Pancreas (tissue), 10 donors: ENCODE results near the gene UBXN6. TPM values are rescaled to one million over a fixed set of nuclear protein-coding genes. Genes with fewer than 3 reads are reported as not detected.
A peak's percentile ranks its signal among the peaks of the same experiment; 100 is the strongest.

Source experiments
- ATAC-seq, 4 donors: fragments of 200-7000 bp; cut with Tn5 transposase; one replicate each; pipeline versions ENCODE4 v1.8.0 to v1.9.1; 2020; ENCODE audit warnings: mild to moderate bottlenecking in 4 of 4, moderate library complexity in 4 of 4
- DNase-seq, 6 donors: peaks; one replicate each; pipeline ENCODE4 v3.0.0-alpha.2; 2020
- FAIRE-seq: peaks from 2 replicates; lab custom pipeline; 2012; peaks lifted over from hg19 to GRCh38; lab: Jason Lieb, UNC
- H3K27ac ChIP-seq, 4 donors: fragments of 200-600 bp; sonication (generic); 1 replicate in 3 of 4; 2 replicates in 1 of 4; pipeline versions ENCODE4 v1.5.0 to v1.8.0; 2020
- H3K27me3 ChIP-seq, 4 donors: fragments of 200-600 bp; one replicate each; pipeline ENCODE4 v1.8.0; 2021
- H3K36me3 ChIP-seq, 3 donors: fragments of 200-600 bp; sonication (generic) in 1 of 3; one replicate each; pipeline versions ENCODE4 v1.5.0 to v1.8.0; 2020 to 2021
- H3K4me1 ChIP-seq, 3 donors: fragments of 200-600 bp; one replicate each; pipeline ENCODE4 v1.8.0; 2021
- H3K4me3 ChIP-seq, 4 donors: fragments of 200-600 bp; sonication (generic) in 2 of 4; one replicate each; pipeline versions ENCODE4 v1.5.0 to v1.8.0; 2020 to 2021
- H3K9me3 ChIP-seq, 4 donors: fragments of 200-600 bp; one replicate each; pipeline ENCODE4 v1.8.0; 2021
- WGBS, 2 donors: extraction: QIAGEN DNeasy Blood & Tissue Kit; methylation state at CpG; one replicate each; pipeline ENCODE4 v1.1.7; 2013; 5-methylcytosine and 5-hydroxymethylcytosine counted together
- intact Hi-C, 3 donors: fragments of 100-400 bp; cut with DNase I; formaldehyde crosslinking; loops; one replicate each; pipeline versions ENCODE4 v1.11.1 to v1.14.2; 2022
- polyA plus RNA-seq, 2 donors: library from polyadenylated mRNA; stranded (reverse); fragments of 200-250 nt; gene quantifications; one replicate each; pipeline ENCODE4 v1.2.3, GENCODE V29; 2013
- total RNA-seq, 6 donors: library from RNA; stranded (reverse); fragmentation: NEBNext Ultra II Directional in 4 of 6; extraction: Animal tissue kit (Norgen Biotek cat#: 25700) in 4 of 6; gene quantifications; one replicate each; pipeline versions ENCODE4 v1.2.1 to v1.2.4, GENCODE V29; 2021 to 2023
- TF ChIP-seq, protein P1 (sequence below), 4 donors: fragments of 200-600 bp; sonication (generic) in 3 of 4; IDR thresholded peaks; one replicate each; pipeline versions ENCODE4 v1.5.0 to v1.8.0; 2021; ENCODE audit warnings: antibody characterized with exemption in 4 of 4
- donor health status: healthy with polysubstance abuse.
- donor health status: DM: no; HTN: no; CAD: no; lungs with moderate emphysema.
- donor health status: DM: no; HTN: no; CAD: no.
- donor health status: control.
- donor health status: control.
- donor health status: Bipolar disorder and iron deficiency.
- donor health status: DM: yes; HTN: yes; CAD: no.
- donor health status: DM: no; HTN: no; CAD: no.
- donor health status: DM: no; HTN: no; CAD: no.
- donor health status: DM: yes; HTN: yes; CAD: no.

The UBXN6 gene
- total and polyA plus RNA-seq, 8 donors: 57.2 to 130 (median 72.2) TPM

DNA sequence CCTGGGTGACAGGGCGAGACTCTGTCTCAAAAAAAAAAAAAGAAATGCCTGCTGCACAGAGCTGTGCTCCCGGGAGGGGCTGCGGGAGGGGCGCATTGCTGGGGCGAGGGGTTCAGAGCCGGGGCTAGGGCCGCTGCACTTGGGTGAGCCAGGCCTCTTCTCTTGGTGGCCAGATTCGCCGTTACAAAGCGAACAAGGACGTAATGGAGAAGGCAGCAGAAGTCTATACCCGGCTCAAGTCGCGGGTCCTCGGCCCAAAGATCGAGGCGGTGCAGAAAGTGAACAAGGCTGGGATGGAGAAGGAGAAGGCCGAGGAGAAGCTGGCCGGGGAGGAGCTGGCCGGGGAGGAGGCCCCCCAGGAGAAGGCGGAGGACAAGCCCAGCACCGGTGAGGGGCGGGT is 41.7 kb upstream of the UBXN6 start:
- H3K27me3 ChIP-seq: no peaks in the 10 kb centered on the region
- no peak for DNase-seq
- H3K27ac ChIP-seq: no peak overlapping the region
- no peak for FAIRE-seq
- H3K36me3 ChIP-seq: peaks cover 0 to 16% (median 5%) of the 10 kb centered on the region in 3 donors
- TF ChIP-seq, protein P1, sequence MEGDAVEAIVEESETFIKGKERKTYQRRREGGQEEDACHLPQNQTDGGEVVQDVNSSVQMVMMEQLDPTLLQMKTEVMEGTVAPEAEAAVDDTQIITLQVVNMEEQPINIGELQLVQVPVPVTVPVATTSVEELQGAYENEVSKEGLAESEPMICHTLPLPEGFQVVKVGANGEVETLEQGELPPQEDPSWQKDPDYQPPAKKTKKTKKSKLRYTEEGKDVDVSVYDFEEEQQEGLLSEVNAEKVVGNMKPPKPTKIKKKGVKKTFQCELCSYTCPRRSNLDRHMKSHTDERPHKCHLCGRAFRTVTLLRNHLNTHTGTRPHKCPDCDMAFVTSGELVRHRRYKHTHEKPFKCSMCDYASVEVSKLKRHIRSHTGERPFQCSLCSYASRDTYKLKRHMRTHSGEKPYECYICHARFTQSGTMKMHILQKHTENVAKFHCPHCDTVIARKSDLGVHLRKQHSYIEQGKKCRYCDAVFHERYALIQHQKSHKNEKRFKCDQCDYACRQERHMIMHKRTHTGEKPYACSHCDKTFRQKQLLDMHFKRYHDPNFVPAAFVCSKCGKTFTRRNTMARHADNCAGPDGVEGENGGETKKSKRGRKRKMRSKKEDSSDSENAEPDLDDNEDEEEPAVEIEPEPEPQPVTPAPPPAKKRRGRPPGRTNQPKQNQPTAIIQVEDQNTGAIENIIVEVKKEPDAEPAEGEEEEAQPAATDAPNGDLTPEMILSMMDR (IDR thresholded peaks at IDR 0.05): no peak
- intact Hi-C loops: no loop called here
- H3K4me1 ChIP-seq: no peaks in the 10 kb centered on the region
- H3K4me3 ChIP-seq: no peak overlapping the region
- ATAC-seq: no peak
- WGBS, 2 donors: 96% methylated on average over 23 of the region's 23 CpGs
- no peaks in the 10 kb centered on the region for H3K9me3 ChIP-seq

DNA sequence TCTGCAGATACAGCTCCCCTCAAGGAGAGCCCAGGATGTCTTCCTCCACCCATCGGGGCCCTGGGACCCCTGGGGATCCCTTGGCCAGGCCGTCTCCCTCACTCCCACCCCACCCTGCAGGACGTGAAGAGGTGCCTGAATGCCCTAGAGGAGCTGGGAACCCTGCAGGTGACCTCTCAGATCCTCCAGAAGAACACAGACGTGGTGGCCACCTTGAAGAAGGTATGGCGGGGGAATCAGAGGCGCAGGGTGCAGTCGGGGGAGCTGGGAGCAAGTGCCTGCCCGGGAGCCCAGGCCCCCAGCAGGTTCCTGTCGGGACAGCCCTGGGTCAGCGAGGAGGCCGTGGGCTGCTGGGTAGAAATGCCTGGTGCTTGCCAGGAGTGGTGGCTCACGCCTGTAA is 41.1 kb upstream of the UBXN6 start:
- Histone ChIP-seq H3K36me3 (peaks cover 4 to 22% (median 12%) of the 10 kb centered on the region in 3 donors), H3K4me1 (no peaks in the 10 kb centered on the region), H3K4me3 (no peak overlapping the region), H3K27me3 (no peaks in the 10 kb centered on the region), H3K27ac (no peak overlapping the region), H3K9me3 (no peaks in the 10 kb centered on the region)
- no peak for DNase-seq
- ATAC-seq: no peak
- 96 to 97% methylated on average over 12 of the region's 12 CpGs for WGBS, 2 donors
- TF ChIP-seq, protein P1 (IDR thresholded peaks at IDR 0.05): no peak
- intact Hi-C loops: no loop called here
- no peak for FAIRE-seq

DNA sequence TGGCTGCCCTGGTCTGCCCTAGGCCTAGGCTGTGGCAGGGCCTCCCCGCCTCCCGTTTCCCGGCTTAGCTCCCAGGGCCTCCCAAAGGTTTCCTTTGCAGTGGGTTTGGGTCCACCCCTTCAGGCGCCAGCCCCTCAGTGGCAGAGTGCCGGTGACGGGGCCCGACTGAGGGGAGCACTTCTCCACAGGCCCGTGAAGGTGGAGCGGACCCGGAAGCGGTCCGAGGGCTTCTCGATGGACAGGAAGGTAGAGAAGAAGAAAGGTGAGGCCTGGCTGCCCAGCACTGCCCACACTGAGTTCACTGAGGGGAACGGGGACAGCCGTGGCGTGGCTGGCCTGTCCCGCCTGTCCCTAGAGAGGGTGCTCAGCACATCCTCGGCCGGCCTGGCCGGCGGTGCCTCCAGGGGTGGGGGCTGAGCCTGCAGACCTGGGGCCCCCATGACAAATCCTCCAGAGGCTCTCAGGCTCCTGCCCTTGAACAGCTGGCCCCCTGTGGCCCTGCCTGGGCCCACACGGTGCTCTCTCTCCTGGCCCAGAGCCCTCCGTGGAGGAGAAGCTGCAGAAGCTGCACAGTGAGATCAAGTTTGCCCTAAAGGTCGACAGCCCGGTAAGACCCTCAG is 40.3 kb upstream of the UBXN6 start:
- ATAC-seq (no peak), FAIRE-seq (no peak), DNase-seq (peak in 3 of 6 donors; percentile 23 to 69 (median 50))
- no peaks in the 10 kb centered on the region for H3K4me1 ChIP-seq
- no peak overlapping the region for H3K4me3 ChIP-seq
- intact Hi-C loops: no loop called here
- WGBS, 2 donors: 92 to 93% methylated on average over 25 of the region's 25 CpGs
- H3K27me3 ChIP-seq: no peaks in the 10 kb centered on the region
- TF ChIP-seq, protein P1 (IDR thresholded peaks at IDR 0.05): no peak
- peaks cover 4 to 26% (median 12%) of the 10 kb centered on the region in 3 donors for H3K36me3 ChIP-seq
- no peak overlapping the region for H3K27ac ChIP-seq
- no peaks in the 10 kb centered on the region for H3K9me3 ChIP-seq

DNA sequence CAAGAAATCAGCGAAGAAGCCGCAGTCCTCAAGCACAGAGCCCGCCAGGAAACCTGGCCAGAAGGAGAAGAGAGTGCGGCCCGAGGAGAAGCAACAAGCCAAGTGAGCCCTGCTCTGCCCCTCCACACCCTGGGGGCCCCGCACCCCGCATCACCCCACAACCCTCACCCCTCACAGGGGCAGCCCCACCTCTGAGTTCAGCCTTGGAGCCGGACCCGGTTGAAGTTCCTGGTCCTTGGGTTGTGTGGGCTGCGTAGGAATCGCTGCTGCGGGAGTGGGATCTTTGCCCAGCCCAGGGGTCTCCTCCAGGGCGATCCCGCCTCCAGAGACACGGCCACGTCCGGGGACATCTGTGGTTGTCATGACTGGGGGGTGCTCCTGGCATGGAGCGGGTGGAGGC is 38.7 kb upstream of the UBXN6 start:
- H3K9me3 ChIP-seq: no peaks in the 10 kb centered on the region
- H3K27me3 ChIP-seq: no peaks in the 10 kb centered on the region
- ATAC-seq (no peak), FAIRE-seq (no peak), DNase-seq (peak in 3 of 6 donors; percentile 7 to 54 (median 44))
- TF ChIP-seq, protein P1 (IDR thresholded peaks at IDR 0.05): no peak
- intact Hi-C loops: no loop called here
- peaks cover 4 to 33% (median 16%) of the 10 kb centered on the region in 3 donors for H3K36me3 ChIP-seq
- no peak overlapping the region for H3K4me3 ChIP-seq
- 87 to 88% methylated on average over 17 to 18 of the region's 18 CpGs for WGBS, 2 donors
- no peaks in the 10 kb centered on the region for H3K4me1 ChIP-seq
- no peak overlapping the region for H3K27ac ChIP-seq

DNA sequence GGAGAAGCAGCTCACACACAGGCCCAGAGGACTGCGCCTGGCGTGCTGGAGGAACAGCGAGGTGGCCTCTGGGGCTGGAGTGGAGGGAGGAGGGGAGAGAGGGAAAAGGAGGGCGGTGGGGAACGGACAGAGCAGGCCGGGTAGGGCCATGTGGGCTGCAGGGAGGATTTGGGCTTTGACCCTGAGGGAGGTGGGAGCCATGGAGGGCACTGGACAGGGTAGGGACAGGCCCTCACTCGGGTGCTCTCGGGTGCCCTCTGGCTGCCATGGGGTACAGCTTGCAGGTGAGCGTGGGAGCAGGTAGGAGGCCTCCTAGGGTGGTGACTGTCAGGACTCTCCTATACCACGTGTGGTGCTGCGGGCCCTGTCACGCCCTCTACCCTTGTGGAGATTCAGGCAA is 37.9 kb upstream of the UBXN6 start:
- Histone ChIP-seq H3K4me3 (no peak overlapping the region), H3K9me3 (no peaks in the 10 kb centered on the region), H3K27me3 (no peaks in the 10 kb centered on the region), H3K36me3 (peaks cover 4 to 33% (median 16%) of the 10 kb centered on the region in 3 donors), H3K4me1 (no peaks in the 10 kb centered on the region), H3K27ac (no peak overlapping the region)
- ATAC-seq: peak in 2 of 4 donors; percentile 38 to 50
- 81 to 88% methylated on average over 12 of the region's 12 CpGs for WGBS, 2 donors
- TF ChIP-seq, protein P1 (IDR thresholded peaks at IDR 0.05): no peak
- intact Hi-C loops: no loop called here
- no peak for FAIRE-seq
- peak in 4 of 6 donors; percentile 12 to 66 (median 39) for DNase-seq
